ENCODE data around the gene NRIP3. TPM values are rescaled to one million over a fixed set of nuclear protein-coding genes. Genes with fewer than 3 reads are reported as not detected.

NRIP3 gene
- total and polyA plus RNA-seq, 2 donors (not counting 3 experiments of a cell fraction or from before 2014, with no cell fraction given) = 3.7 to 9.9 TPM

DNA sequence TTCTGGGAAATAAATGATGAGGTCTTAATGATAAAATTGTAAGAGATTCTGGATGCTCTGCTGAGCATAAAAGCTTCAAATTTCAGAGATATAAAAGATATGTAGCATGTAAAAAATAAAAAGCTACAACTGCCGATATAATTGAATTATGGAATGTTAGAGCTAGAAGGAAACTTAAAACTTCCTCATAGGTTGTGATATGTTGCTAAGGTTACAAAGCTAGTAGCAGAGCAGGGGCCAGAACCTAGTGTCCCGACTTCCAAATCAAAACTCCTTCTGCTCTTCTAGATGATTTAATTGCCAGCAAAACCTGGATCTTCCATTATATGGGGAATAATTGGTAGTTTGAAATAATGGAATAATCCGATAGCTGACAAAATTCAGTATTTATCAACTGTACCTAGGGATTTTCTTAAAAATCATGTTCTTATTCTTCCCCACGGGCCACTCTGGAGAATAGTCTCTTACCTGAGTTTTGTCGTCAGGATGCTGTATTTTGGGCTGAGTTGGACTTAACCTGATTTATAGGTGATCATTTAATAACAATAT is 61.2 kb downstream of the NRIP3 start, which contains the start of gene ASCL3:
ASCL3 (minus strand) TSS at position 499 of the 549 bp plus-strand sequence. CDS start 4,855 bp downstream, outside the sequence.
- BruUV-seq (replicated peaks) = no TSS peak
- intact Hi-C loops (cut with micrococcal nuclease) = no loop called here
- POLR2A ChIA-PET = no interaction called here

More for the DNA sequence above, 61.2 kb downstream of the NRIP3 start, which contains the start of gene ASCL3:
- Histone ChIP-seq H3K4me2 (ENCODE audit: insufficient read depth, low read length) (peak within 1 kb of the TSS; percentile 28), H3K9me1 (replicated peaks; ENCODE audit: control insufficient read depth, extremely low read depth, insufficient read depth, low read length) (no peaks in the 10 kb centered on the region), H4K20me1 (replicated peaks; ENCODE audit: control insufficient read depth, extremely low read depth, insufficient read depth, low read length) (no peaks in the 10 kb centered on the region), H3K36me3 (ENCODE audit: control insufficient read depth in 2 of 2, extremely low read depth in 1 of 2, insufficient read depth in 2 of 2, low read length in 2 of 2) (peaks cover 0 to 2% of the 10 kb centered on the region in 2 experiments), H3K79me2 (ENCODE audit: control insufficient read depth, insufficient read depth, low read length) (no peaks in the 10 kb centered on the region), H3K27ac (ENCODE audit: insufficient read depth, low read depth, low read length) (no peak within 1 kb of the TSS), H2AFZ (ENCODE audit: low read depth, low read length) (peak within 1 kb of the TSS; percentile 56), H3K27me3 (ENCODE audit: control insufficient read depth in 2 of 2, insufficient read depth in 2 of 2, low read length in 2 of 2) (peaks cover 0 to 4% of the 10 kb centered on the region in 2 experiments), H3K4me3 (replicated peaks in 1 of 3; ENCODE audit: insufficient read depth in 1 of 3, low read depth in 1 of 3, low read length in 3 of 3) (no peak within 1 kb of the TSS), H3K9ac (replicated peaks; ENCODE audit: extremely low read depth, insufficient read depth, low read length) (no peak within 1 kb of the TSS), H3K4me1 (ENCODE audit: control insufficient read depth, extremely low read depth, insufficient read depth, low read length) (no peaks in the 10 kb centered on the region), H3K9me3 (replicated peaks; ENCODE audit: control insufficient read depth, insufficient read depth, low read length) (no peaks in the 10 kb centered on the region)
- TF ChIP-seq MAX (IDR thresholded peaks at IDR 0.05; ENCODE audit: insufficient read depth, insufficient read length) (no peak), POLR2AphosphoS5 (IDR thresholded peaks at IDR 0.05; ENCODE audit: insufficient read depth, low read depth, low read length) (no peak), GATA2 (IDR thresholded peaks at IDR 0.05; ENCODE audit: insufficient read depth, insufficient read length, low read depth, low read length) (no peak), MYC (IDR thresholded peaks at IDR 0.05; ENCODE audit: low read depth, low read length) (no peak), CTCF (IDR thresholded peaks at IDR 0.05; ENCODE audit: extremely low read depth in 1 of 2, insufficient read depth in 1 of 2, low read depth in 1 of 2, low read length in 2 of 2) (no peak), JUN (IDR thresholded peaks at IDR 0.05; ENCODE audit: borderline replicate concordance, insufficient read depth, insufficient read length, low read depth) (no peak), EZH2 (IDR thresholded peaks at IDR 0.05; ENCODE audit: borderline replicate concordance, low read depth, low read length, severe bottlenecking) (no peak), POLR2A (IDR thresholded peaks at IDR 0.05; ENCODE audit: low read depth, low read length) (no peak), FOS (IDR thresholded peaks at IDR 0.05; ENCODE audit: borderline replicate concordance, insufficient read depth, low read length) (no peak)
- no peak for FAIRE-seq
- dilution Hi-C loops (cut with MboI; ENCODE audit: extremely low pct_ligation_motif_present, low sequenced_read_pairs) = no loop called here
- no peak for DNase-seq (ENCODE audit: low read depth, low spot score)
- CTCF ChIA-PET = interaction anchor here (0.5 to 3.2 kb wide), 5 partner anchors 14 to 66 kb away, joined by 3 to 15 read pairs (median 4); no protein-coding TSS in a partner anchor

Data from endothelial cell of umbilical vein (primary cell).